Measurements from ENCODE around the gene TIAM2.

GRCh38 chr6:154989448-154989847 lies 5.7 kb upstream of the TIAM2 start:
- no peak for TF ChIP-seq CTCF (IDR thresholded peaks at IDR 0.05)
- no peak for TF ChIP-seq POLR2A (IDR thresholded peaks at IDR 0.05)
- no peak for TF ChIP-seq EP300 (IDR thresholded peaks at IDR 0.05)
- TF ChIP-seq POLR2AphosphoS5 (IDR thresholded peaks at IDR 0.05), result no peak
